Liver (tissue), 9 donors: ENCODE measurements around the gene B4GALNT3. TPM values are rescaled to one million over a fixed set of nuclear protein-coding genes. Genes with fewer than 3 reads are reported as not detected.

Source experiments
- DNase-seq: peaks from one replicate; pipeline ENCODE4 v3.0.0-alpha.2; 2017; ENCODE audit warnings: low spot score
- H3K27ac ChIP-seq, 2 donors: one replicate each; pipeline ENCODE4 v1.7.0; 2013; ENCODE audit warnings: inconsistent platforms in 2 of 2, low read length in 2 of 2, control low read depth in 1 of 2, low read depth in 1 of 2, mild to moderate bottlenecking in 1 of 2
- H3K27me3 ChIP-seq, 4 donors: one replicate each; pipeline versions ENCODE4 v1.6.1 to v1.7.0; 2013; ENCODE audit warnings: low read length in 3 of 4, inconsistent platforms in 1 of 4, mild to moderate bottlenecking in 1 of 4, moderate library complexity in 1 of 4; ENCODE audit not compliant: control insufficient read depth in 4 of 4, insufficient read depth in 4 of 4
- H3K36me3 ChIP-seq, 4 donors: one replicate each; pipeline versions ENCODE4 v1.6.1 to v1.7.0; 2013; ENCODE audit warnings: low read length in 3 of 4, mild to moderate bottlenecking in 3 of 4, low read depth in 1 of 4, moderate library complexity in 1 of 4; ENCODE audit not compliant: control insufficient read depth in 4 of 4, insufficient read depth in 3 of 4
- H3K4me1 ChIP-seq, 4 donors: one replicate each; pipeline versions ENCODE4 v1.6.1 to v1.7.0; 2013; ENCODE audit warnings: low read length in 3 of 4, mild to moderate bottlenecking in 3 of 4, moderate library complexity in 1 of 4; ENCODE audit not compliant: control insufficient read depth in 4 of 4, insufficient read depth in 4 of 4
- H3K4me3 ChIP-seq, 3 donors: one replicate each; pipeline versions ENCODE4 v1.6.1 to v1.7.0; 2013; ENCODE audit warnings: low read length in 3 of 3, control low read depth in 1 of 3, low read depth in 1 of 3, mild to moderate bottlenecking in 1 of 3
- H3K9ac ChIP-seq, 2 donors: one replicate each; pipeline ENCODE4 v1.7.0; 2013; ENCODE audit warnings: low read length in 2 of 2, mild to moderate bottlenecking in 2 of 2, moderate library complexity in 2 of 2, control low read depth in 1 of 2, low read depth in 1 of 2
- H3K9me3 ChIP-seq, 4 donors: one replicate each; pipeline versions ENCODE4 v1.6.1 to v1.7.0; 2013; ENCODE audit warnings: low read length in 3 of 4; ENCODE audit not compliant: control insufficient read depth in 4 of 4
- CTCF ChIP-seq: fragments of 150-350 bp; IDR thresholded peaks from 2 replicates; pipeline ENCODE4 v1.5.1; 2017; ENCODE audit warnings: improper control_type of control experiment, low read depth, low read length; ENCODE audit not compliant: missing input control
- EGR1 ChIP-seq, 2 donors: IDR thresholded peaks; 2 replicates each; pipeline ENCODE4 v1.6.1; 2016 to 2018; ENCODE audit warnings: antibody characterized with exemption in 2 of 2, low read depth in 2 of 2
- FOXA1 ChIP-seq: IDR thresholded peaks from 2 replicates; pipeline ENCODE4 v1.6.1; 2016; ENCODE audit warnings: antibody characterized with exemption
- FOXA2 ChIP-seq: IDR thresholded peaks from 2 replicates; pipeline ENCODE4 v1.6.1; 2016; ENCODE audit warnings: antibody characterized with exemption
- GABPA ChIP-seq, 2 donors: IDR thresholded peaks in 1 of 2; conservative IDR thresholded peaks in 1 of 2; 2 replicates each; pipeline ENCODE4 v1.6.1; 2016; ENCODE audit warnings: antibody characterized with exemption in 2 of 2, mild to moderate bottlenecking in 1 of 2, moderate library complexity in 1 of 2
- HNF4A ChIP-seq, 2 donors: conservative IDR thresholded peaks; 2 replicates each; pipeline ENCODE4 v1.6.1; 2016; ENCODE audit warnings: antibody characterized with exemption in 2 of 2, mild to moderate bottlenecking in 2 of 2
- JUND ChIP-seq, 2 donors: IDR thresholded peaks; 2 replicates each; pipeline ENCODE4 v1.6.1; 2016; ENCODE audit warnings: antibody characterized with exemption in 2 of 2
- NR2F2 ChIP-seq: IDR thresholded peaks from 2 replicates; pipeline ENCODE4 v1.6.1; 2016; ENCODE audit warnings: antibody characterized with exemption
- RAD21 ChIP-seq, 2 donors: IDR thresholded peaks; 2 replicates each; pipeline ENCODE4 v1.6.1; 2016; ENCODE audit warnings: antibody characterized with exemption in 2 of 2, mild to moderate bottlenecking in 2 of 2
- RXRA ChIP-seq, 2 donors: IDR thresholded peaks; 2 replicates each; pipeline ENCODE4 v1.6.1; 2017 to 2018; ENCODE audit warnings: antibody characterized with exemption in 2 of 2, mild to moderate bottlenecking in 1 of 2
- TAF1 ChIP-seq: conservative IDR thresholded peaks from 2 replicates; pipeline ENCODE4 v1.6.1; 2016; ENCODE audit warnings: antibody characterized with exemption, mild to moderate bottlenecking
- YY1 ChIP-seq: IDR thresholded peaks from 2 replicates; pipeline ENCODE4 v1.6.1; 2016; ENCODE audit warnings: antibody characterized with exemption, mild to moderate bottlenecking
- WGBS: extraction: QIAGEN DNeasy Blood & Tissue Kit; methylation state at CpG from one replicate; pipeline ENCODE4 v1.1.7; 2013; 5-methylcytosine and 5-hydroxymethylcytosine counted together
- polyA plus RNA-seq, 2 donors: library from polyadenylated mRNA; stranded (reverse) in 1 of 2; unstranded in 1 of 2; fragments of 200-250 nt in 1 of 2; fragments of >200 nt in 1 of 2; fragmentation: Nextera tagmentation in 1 of 2; extraction: Ambion mirVana in 1 of 2; gene quantifications; one replicate each; pipeline versions ENCODE4 v1.2.1 to v1.2.3, GENCODE V29; 2013 to 2015
- total RNA-seq, 2 donors: library from RNA; depleted of rRNA; stranded (reverse); fragments of >200 nt; gene quantifications; one replicate each; pipeline ENCODE4 v1.2.3, GENCODE V29; 2014
- TF ChIP-seq, protein P1 (sequence below): IDR thresholded peaks from 2 replicates; pipeline ENCODE4 v1.6.1; 2016; ENCODE audit warnings: antibody characterized with exemption
- TF ChIP-seq, protein P2 (sequence below): IDR thresholded peaks from 2 replicates; pipeline ENCODE4 v1.6.1; 2016; ENCODE audit warnings: antibody characterized with exemption, mild to moderate bottlenecking
- TF ChIP-seq, protein P3 (sequence below): IDR thresholded peaks from 2 replicates; pipeline ENCODE4 v1.6.1; 2016; ENCODE audit warnings: antibody characterized with exemption
- TF ChIP-seq, protein P4 (sequence below): IDR thresholded peaks from 2 replicates; pipeline ENCODE4 v1.6.1; 2016; ENCODE audit warnings: antibody characterized with exemption
- donor health status: healthy.
- donor health status: healthy.
- donor health status: healthy.
- donor health status: healthy.
- donor health status: healthy.

Gene B4GALNT3
- total and polyA plus RNA-seq, 4 donors: 0.09 to 0.25 (median 0.14) TPM; not detected in 1

GRCh38 chr12:602700-603068 lies 142.9 kb downstream of the B4GALNT3 start:
- Histone ChIP-seq H3K4me3 (no peak overlapping the region), H3K27ac (no peak overlapping the region), H3K9ac (no peak overlapping the region), H3K36me3 (no peaks in the 10 kb centered on the region), H3K4me1 (peaks cover 0 to 4% (median 3%) of the 10 kb centered on the region in 4 donors), H3K9me3 (no peaks in the 10 kb centered on the region), H3K27me3 (no peaks in the 10 kb centered on the region)
- DNase-seq: no peak
- TF ChIP-seq CTCF (no peak), JUND (IDR thresholded peaks at IDR 0.05) (no peak), TAF1 (no peak), YY1 (no peak), HNF4A (conservative IDR thresholded peaks at IDR 0.05) (no peak), RAD21 (IDR thresholded peaks at IDR 0.05) (no peak), RXRA (IDR thresholded peaks at IDR 0.05) (no peak), FOXA1 (no peak), EGR1 (IDR thresholded peaks at IDR 0.05; ENCODE audit: low read depth in 2 of 2) (no peak), GABPA (IDR thresholded peaks at IDR 0.05 in 1 of 2, conservative IDR thresholded peaks at IDR 0.05 in 1 of 2) (no peak), NR2F2 (no peak)
- TF ChIP-seq, protein P1, sequence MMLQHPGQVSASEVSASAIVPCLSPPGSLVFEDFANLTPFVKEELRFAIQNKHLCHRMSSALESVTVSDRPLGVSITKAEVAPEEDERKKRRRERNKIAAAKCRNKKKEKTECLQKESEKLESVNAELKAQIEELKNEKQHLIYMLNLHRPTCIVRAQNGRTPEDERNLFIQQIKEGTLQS: no peak
- TF ChIP-seq, protein P2, sequence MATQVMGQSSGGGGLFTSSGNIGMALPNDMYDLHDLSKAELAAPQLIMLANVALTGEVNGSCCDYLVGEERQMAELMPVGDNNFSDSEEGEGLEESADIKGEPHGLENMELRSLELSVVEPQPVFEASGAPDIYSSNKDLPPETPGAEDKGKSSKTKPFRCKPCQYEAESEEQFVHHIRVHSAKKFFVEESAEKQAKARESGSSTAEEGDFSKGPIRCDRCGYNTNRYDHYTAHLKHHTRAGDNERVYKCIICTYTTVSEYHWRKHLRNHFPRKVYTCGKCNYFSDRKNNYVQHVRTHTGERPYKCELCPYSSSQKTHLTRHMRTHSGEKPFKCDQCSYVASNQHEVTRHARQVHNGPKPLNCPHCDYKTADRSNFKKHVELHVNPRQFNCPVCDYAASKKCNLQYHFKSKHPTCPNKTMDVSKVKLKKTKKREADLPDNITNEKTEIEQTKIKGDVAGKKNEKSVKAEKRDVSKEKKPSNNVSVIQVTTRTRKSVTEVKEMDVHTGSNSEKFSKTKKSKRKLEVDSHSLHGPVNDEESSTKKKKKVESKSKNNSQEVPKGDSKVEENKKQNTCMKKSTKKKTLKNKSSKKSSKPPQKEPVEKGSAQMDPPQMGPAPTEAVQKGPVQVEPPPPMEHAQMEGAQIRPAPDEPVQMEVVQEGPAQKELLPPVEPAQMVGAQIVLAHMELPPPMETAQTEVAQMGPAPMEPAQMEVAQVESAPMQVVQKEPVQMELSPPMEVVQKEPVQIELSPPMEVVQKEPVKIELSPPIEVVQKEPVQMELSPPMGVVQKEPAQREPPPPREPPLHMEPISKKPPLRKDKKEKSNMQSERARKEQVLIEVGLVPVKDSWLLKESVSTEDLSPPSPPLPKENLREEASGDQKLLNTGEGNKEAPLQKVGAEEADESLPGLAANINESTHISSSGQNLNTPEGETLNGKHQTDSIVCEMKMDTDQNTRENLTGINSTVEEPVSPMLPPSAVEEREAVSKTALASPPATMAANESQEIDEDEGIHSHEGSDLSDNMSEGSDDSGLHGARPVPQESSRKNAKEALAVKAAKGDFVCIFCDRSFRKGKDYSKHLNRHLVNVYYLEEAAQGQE: no peak
- TF ChIP-seq, protein P3, sequence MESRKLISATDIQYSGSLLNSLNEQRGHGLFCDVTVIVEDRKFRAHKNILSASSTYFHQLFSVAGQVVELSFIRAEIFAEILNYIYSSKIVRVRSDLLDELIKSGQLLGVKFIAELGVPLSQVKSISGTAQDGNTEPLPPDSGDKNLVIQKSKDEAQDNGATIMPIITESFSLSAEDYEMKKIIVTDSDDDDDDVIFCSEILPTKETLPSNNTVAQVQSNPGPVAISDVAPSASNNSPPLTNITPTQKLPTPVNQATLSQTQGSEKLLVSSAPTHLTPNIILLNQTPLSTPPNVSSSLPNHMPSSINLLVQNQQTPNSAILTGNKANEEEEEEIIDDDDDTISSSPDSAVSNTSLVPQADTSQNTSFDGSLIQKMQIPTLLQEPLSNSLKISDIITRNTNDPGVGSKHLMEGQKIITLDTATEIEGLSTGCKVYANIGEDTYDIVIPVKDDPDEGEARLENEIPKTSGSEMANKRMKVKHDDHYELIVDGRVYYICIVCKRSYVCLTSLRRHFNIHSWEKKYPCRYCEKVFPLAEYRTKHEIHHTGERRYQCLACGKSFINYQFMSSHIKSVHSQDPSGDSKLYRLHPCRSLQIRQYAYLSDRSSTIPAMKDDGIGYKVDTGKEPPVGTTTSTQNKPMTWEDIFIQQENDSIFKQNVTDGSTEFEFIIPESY: no peak

DNA sequence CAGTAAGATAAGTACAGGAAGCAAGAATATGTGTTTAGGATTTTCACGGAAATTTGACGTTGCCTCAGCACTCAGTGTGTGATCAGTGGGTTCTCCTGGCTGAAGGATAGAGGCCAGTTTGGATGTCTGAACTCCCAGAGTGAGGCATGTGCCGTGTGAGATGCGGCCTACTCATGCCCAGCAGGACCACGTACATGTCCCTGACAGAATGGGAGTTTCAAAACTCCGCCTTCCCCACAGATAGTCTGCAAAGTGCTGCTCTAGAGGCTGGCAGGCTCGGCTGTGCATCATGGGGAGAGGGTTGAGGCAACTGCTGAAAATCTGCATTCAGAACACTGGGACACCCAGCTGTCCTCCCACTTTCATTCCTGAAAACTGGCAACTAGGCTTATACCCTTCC lies 145.2 kb downstream of the B4GALNT3 start:
- Histone ChIP-seq H3K4me3 (no peak overlapping the region), H3K4me1 (peaks cover 9 to 24% (median 17%) of the 10 kb centered on the region in 4 donors), H3K36me3 (no peaks in the 10 kb centered on the region), H3K9me3 (no peaks in the 10 kb centered on the region), H3K27me3 (no peaks in the 10 kb centered on the region), H3K9ac (no peak overlapping the region), H3K27ac (no peak overlapping the region)
- no peak for DNase-seq
- TF ChIP-seq FOXA2 (no peak), HNF4A (conservative IDR thresholded peaks at IDR 0.05) (no peak), RAD21 (IDR thresholded peaks at IDR 0.05) (no peak), NR2F2 (no peak), TAF1 (no peak), RXRA (IDR thresholded peaks at IDR 0.05) (no peak), EGR1 (IDR thresholded peaks at IDR 0.05; ENCODE audit: low read depth in 2 of 2) (no peak)
- TF ChIP-seq, protein P4, sequence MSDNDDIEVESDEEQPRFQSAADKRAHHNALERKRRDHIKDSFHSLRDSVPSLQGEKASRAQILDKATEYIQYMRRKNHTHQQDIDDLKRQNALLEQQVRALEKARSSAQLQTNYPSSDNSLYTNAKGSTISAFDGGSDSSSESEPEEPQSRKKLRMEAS: no peak
- TF ChIP-seq, protein P1: no peak
- TF ChIP-seq, protein P2: no peak
- TF ChIP-seq, protein P3: no peak
- WGBS: 93% methylated on average over 7 of the region's 7 CpGs
